ENCODE data around the gene TNS4. TPM values are rescaled to one million over a fixed set of nuclear protein-coding genes. Genes with fewer than 3 reads are reported as not detected.

TNS4 gene
- total RNA-seq, 1 donor from 2014 or later: not detected

DNA sequence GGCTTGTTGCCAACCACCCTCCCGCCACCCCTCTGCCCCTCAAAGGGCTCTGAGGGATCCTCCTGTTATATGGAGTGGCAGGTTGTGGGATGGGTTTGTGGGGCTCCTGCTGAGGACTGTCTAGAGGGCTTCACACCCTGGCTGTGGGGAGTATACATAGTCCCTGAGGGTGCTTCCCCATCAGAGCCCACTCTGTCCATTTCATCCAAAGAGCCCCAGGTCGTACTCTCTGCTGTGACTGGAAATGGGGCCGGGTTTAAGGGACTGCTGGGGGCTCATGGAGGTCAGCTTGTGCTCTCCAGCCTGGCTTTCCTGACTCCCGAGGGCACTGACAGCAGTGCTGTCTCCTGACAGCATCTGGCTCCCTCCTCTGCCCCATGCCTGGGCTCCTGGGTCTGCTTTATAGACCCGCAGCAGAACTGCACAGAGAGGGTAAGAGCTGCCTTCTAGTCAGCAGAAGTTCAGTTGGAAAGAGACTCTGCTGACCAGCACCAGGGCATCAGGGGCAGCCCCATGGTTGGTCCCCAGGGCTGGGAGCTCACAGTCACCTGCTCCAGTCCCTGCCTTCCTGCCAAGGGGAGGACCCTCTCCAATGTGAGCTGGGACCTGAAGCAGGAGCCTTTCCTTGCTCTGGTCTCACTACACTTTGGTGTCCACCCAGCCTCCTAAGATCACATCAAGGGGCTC, 17.8 kb upstream of the TNS4 start:
- TF ChIP-seq, protein P1, sequence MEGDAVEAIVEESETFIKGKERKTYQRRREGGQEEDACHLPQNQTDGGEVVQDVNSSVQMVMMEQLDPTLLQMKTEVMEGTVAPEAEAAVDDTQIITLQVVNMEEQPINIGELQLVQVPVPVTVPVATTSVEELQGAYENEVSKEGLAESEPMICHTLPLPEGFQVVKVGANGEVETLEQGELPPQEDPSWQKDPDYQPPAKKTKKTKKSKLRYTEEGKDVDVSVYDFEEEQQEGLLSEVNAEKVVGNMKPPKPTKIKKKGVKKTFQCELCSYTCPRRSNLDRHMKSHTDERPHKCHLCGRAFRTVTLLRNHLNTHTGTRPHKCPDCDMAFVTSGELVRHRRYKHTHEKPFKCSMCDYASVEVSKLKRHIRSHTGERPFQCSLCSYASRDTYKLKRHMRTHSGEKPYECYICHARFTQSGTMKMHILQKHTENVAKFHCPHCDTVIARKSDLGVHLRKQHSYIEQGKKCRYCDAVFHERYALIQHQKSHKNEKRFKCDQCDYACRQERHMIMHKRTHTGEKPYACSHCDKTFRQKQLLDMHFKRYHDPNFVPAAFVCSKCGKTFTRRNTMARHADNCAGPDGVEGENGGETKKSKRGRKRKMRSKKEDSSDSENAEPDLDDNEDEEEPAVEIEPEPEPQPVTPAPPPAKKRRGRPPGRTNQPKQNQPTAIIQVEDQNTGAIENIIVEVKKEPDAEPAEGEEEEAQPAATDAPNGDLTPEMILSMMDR (IDR thresholded peaks at IDR 0.05; ENCODE audit: partially characterized antibody, unreplicated experiment): no peak
- no peak for DNase-seq
- Mint-ChIP-seq H3K4me3 (ENCODE audit: unreplicated experiment) (no peak overlapping the region), H3K27ac (ENCODE audit: unreplicated experiment) (no peak overlapping the region), H3K4me1 (ENCODE audit: low read depth, unreplicated experiment) (no peaks in the 10 kb centered on the region), H3K36me3 (ENCODE audit: unreplicated experiment) (no peaks in the 10 kb centered on the region), H3K27me3 (ENCODE audit: unreplicated experiment) (peaks cover 8% of the 10 kb centered on the region), H3K9me3 (ENCODE audit: unreplicated experiment) (peaks cover 2% of the 10 kb centered on the region)

GRCh38 chr17:40518401-40519088, 17.1 kb upstream of the TNS4 start:
- no peaks in the 10 kb centered on the region for H3K4me1 Mint-ChIP-seq (ENCODE audit: low read depth, unreplicated experiment)
- H3K4me3 Mint-ChIP-seq (ENCODE audit: unreplicated experiment): no peak overlapping the region
- TF ChIP-seq, protein P1 (IDR thresholded peaks at IDR 0.05; ENCODE audit: partially characterized antibody, unreplicated experiment): no peak
- H3K36me3 Mint-ChIP-seq (ENCODE audit: unreplicated experiment): no peaks in the 10 kb centered on the region
- H3K27me3 Mint-ChIP-seq (ENCODE audit: unreplicated experiment): peaks cover 12% of the 10 kb centered on the region
- no peak for DNase-seq
- peaks cover 2% of the 10 kb centered on the region for H3K9me3 Mint-ChIP-seq (ENCODE audit: unreplicated experiment)
- no peak overlapping the region for H3K27ac Mint-ChIP-seq (ENCODE audit: unreplicated experiment)

DNA sequence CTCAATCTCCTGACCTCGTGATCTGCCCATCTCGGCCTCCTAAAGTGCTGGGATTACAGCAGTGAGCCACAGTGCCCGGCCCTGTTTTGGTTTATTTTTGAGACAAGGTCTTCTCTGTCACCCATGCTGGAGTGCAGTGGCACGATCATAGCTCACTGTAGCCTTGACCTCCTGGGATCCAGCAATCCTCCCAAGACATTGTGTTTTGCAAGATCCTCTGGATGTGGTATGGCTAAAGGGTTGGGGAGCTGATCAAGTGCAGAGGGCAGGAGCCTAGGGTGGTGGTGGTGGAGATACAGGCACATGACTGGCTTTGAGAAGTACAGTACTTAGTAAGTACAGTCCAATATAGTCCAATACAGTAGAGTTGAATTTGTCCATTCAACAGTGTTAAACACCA, 16.6 kb upstream of the TNS4 start:
- Mint-ChIP-seq H3K27ac (ENCODE audit: unreplicated experiment) (no peak overlapping the region), H3K27me3 (ENCODE audit: unreplicated experiment) (peaks cover 12% of the 10 kb centered on the region), H3K36me3 (ENCODE audit: unreplicated experiment) (no peaks in the 10 kb centered on the region), H3K4me3 (ENCODE audit: unreplicated experiment) (no peak overlapping the region), H3K4me1 (ENCODE audit: low read depth, unreplicated experiment) (no peaks in the 10 kb centered on the region), H3K9me3 (ENCODE audit: unreplicated experiment) (peaks cover 2% of the 10 kb centered on the region)
- no peak for DNase-seq
- TF ChIP-seq, protein P1 (IDR thresholded peaks at IDR 0.05; ENCODE audit: partially characterized antibody, unreplicated experiment): no peak

DNA sequence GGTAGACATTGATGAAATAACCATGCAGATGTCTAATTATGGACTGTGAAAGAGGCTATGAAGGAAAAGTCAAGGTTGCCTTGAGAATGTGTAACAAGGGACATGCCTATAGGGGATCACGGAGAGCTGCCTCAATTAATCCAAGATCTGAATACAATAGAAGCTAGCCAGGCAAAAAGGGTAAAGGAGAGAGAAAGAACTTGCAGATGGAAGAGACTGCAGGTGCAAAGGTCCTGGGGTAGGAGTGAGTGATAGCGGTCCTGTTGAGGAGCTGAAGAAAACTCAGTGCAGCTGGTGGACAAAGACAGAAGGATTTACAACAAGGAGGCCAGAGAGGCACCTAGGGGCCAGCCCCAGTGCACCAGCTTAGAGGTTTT, 15.9 kb upstream of the TNS4 start:
- Mint-ChIP-seq H3K4me3 (ENCODE audit: unreplicated experiment) (no peak overlapping the region), H3K27ac (ENCODE audit: unreplicated experiment) (no peak overlapping the region), H3K9me3 (ENCODE audit: unreplicated experiment) (peaks cover 2% of the 10 kb centered on the region), H3K27me3 (ENCODE audit: unreplicated experiment) (peaks cover 12% of the 10 kb centered on the region), H3K4me1 (ENCODE audit: low read depth, unreplicated experiment) (no peaks in the 10 kb centered on the region), H3K36me3 (ENCODE audit: unreplicated experiment) (no peaks in the 10 kb centered on the region)
- DNase-seq: no peak
- TF ChIP-seq, protein P1 (IDR thresholded peaks at IDR 0.05; ENCODE audit: partially characterized antibody, unreplicated experiment): no peak
